ENCODE data around the gene GFRA3.

GRCh38 chr5:138305797-138306196 lies 31.4 kb upstream of the GFRA3 start:
- TF ChIP-seq POLR2A (IDR thresholded peaks at IDR 0.05; ENCODE audit: low read depth, low read length) (no peak), POLR2AphosphoS5 (IDR thresholded peaks at IDR 0.05; ENCODE audit: low read depth, low read length) (no peak), POU2F2 (IDR thresholded peaks at IDR 0.05; ENCODE audit: low read depth, low read length) (no peak)

Data from GM12891 (cell line).